Amniotic stem cell (primary cell): ENCODE measurements around the gene XPO1.

Source experiments
- DNase-seq: peaks from one replicate; lab custom pipeline; 2025; lab: John Stamatoyannopoulos, UW

The XPO1 gene

DNA sequence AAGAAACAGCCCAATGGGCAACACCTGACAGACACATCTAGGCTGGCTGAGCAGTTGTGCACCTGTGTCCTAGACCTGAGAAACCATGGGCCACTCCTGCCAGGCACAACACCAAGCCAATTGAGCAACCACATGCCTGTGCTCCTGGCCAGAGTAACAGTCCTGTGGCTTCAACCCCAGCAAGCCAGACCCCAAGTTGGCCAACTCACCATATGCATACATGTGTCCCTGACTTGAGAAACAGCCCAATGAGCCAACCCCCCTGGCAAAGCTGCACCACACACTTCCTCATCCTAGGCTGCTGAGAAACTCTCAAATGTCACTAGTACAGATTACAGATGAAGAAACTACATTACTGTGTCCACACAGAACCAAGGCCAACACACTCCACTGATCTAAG is 103.8 kb downstream of the XPO1 start:
- DNase-seq: no peak

GRCh38 chr2:61433606-61434005 is 104.5 kb downstream of the XPO1 start:
- no peak for DNase-seq

DNA sequence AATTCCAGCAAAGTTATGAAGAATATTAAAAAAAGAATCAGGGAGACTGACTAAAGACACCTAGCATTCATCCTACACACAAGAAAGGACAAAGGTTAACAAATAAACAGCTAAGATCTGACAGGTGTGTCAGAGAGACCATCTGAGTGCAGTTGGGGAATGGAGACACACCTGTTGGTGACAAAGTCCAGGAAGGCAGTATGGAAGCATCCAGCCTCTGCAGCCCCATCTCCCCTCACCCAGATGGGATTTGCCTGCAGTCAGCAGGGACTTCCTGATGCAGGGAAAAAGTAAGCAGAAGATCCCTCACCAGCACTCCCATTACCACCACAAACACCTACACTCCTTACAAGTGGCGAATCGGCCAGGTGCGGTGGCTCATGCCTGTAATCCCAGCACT is 105.2 kb downstream of the XPO1 start:
- no peak for DNase-seq

- DNase-seq: no peak
Observed at GRCh38 chr2:61431345-61431744, 106.8 kb downstream of the XPO1 start.
